ENCODE results near the gene SEC11A. TPM values are rescaled to one million over a fixed set of nuclear protein-coding genes. Genes with fewer than 3 reads are reported as not detected.
A peak's percentile ranks its signal among the peaks of the same experiment; 100 is the strongest.

Gene SEC11A
- total RNA-seq, 1 experiment from 2014 or later, result 192 TPM

- peak overlapping the region; percentile 93 for H3K27ac Mint-ChIP-seq (ENCODE audit: low read depth, unreplicated experiment)
- peaks cover 4% of the 10 kb centered on the region for H3K36me3 Mint-ChIP-seq (ENCODE audit: insufficient read depth, unreplicated experiment)
- no peak for TF ChIP-seq CTCF (IDR thresholded peaks at IDR 0.05; ENCODE audit: unreplicated experiment)
- peaks cover 34% of the 10 kb centered on the region for H3K4me1 Mint-ChIP-seq (ENCODE audit: insufficient read depth, unreplicated experiment)
- BruUV-seq (replicated peaks), result TSS peak; percentile 41
- DNase-seq (ENCODE audit: unreplicated experiment), result peak; percentile 60
- intact Hi-C loops (cut with micrococcal nuclease), result loop anchor here (1.0 kb wide), 2 partner anchors 12 to 93 kb away; partner anchors contain the start of gene WDR73
- POLR2A ChIA-PET, result interaction anchor here (0.5 to 2.0 kb wide), 10 partner anchors 11 to 233 kb away, joined by 3 to 42 read pairs (median 4); partner anchors contain the start of gene SEC11A
- no peaks in the 10 kb centered on the region for H3K27me3 Mint-ChIP-seq (ENCODE audit: insufficient read depth, unreplicated experiment)
- CTCF ChIA-PET, result interaction anchor here (0.5 to 1.6 kb wide), 5 partner anchors 12 to 882 kb away, joined by 3 to 6 read pairs (median 3); no protein-coding TSS in a partner anchor
- no peaks in the 10 kb centered on the region for H3K9me3 Mint-ChIP-seq (ENCODE audit: unreplicated experiment)
- H3K4me3 Mint-ChIP-seq (ENCODE audit: unreplicated experiment), result peak overlapping the region; percentile 90
Observed at GRCh38 chr15:84747416-84748273, 31.7 kb upstream of the SEC11A start.

- Mint-ChIP-seq H3K4me3 (ENCODE audit: unreplicated experiment) (no peak overlapping the region), H3K27me3 (ENCODE audit: insufficient read depth, unreplicated experiment) (no peaks in the 10 kb centered on the region), H3K4me1 (ENCODE audit: insufficient read depth, unreplicated experiment) (peaks cover 13% of the 10 kb centered on the region), H3K9me3 (ENCODE audit: unreplicated experiment) (no peaks in the 10 kb centered on the region), H3K27ac (ENCODE audit: low read depth, unreplicated experiment) (no peak overlapping the region), H3K36me3 (ENCODE audit: insufficient read depth, unreplicated experiment) (no peaks in the 10 kb centered on the region)
- intact Hi-C loops (cut with micrococcal nuclease), result no loop called here
- POLR2A ChIA-PET, result interaction anchor here (5.6 kb wide), 1 partner anchor 25 kb away, joined by 32 read pairs; the partner anchor contains the start of gene SEC11A
- no peak for TF ChIP-seq CTCF (IDR thresholded peaks at IDR 0.05; ENCODE audit: unreplicated experiment)
- no peak for DNase-seq (ENCODE audit: unreplicated experiment)
- CTCF ChIA-PET, result no interaction called here
- BruUV-seq (replicated peaks), result no TSS peak
Observed at GRCh38 chr15:84741121-84741520, 25.2 kb upstream of the SEC11A start.

GRCh38 chr15:84740691-84741090, 24.8 kb upstream of the SEC11A start:
- Mint-ChIP-seq H3K36me3 (ENCODE audit: insufficient read depth, unreplicated experiment) (no peaks in the 10 kb centered on the region), H3K4me1 (ENCODE audit: insufficient read depth, unreplicated experiment) (peaks cover 14% of the 10 kb centered on the region), H3K9me3 (ENCODE audit: unreplicated experiment) (no peaks in the 10 kb centered on the region), H3K27ac (ENCODE audit: low read depth, unreplicated experiment) (no peak overlapping the region), H3K4me3 (ENCODE audit: unreplicated experiment) (no peak overlapping the region), H3K27me3 (ENCODE audit: insufficient read depth, unreplicated experiment) (no peaks in the 10 kb centered on the region)
- TF ChIP-seq CTCF (IDR thresholded peaks at IDR 0.05; ENCODE audit: unreplicated experiment), result no peak
- DNase-seq (ENCODE audit: unreplicated experiment), result no peak
- BruUV-seq (replicated peaks), result no TSS peak
- intact Hi-C loops (cut with micrococcal nuclease), result no loop called here
- ChIA-PET CTCF (interaction anchor here (1.2 kb wide), 1 partner anchor 29 kb away, joined by 5 read pairs; no protein-coding TSS in a partner anchor), POLR2A (interaction anchor here (5.6 kb wide), 1 partner anchor 24 kb away, joined by 32 read pairs; the partner anchor contains the start of gene SEC11A)

- no peak for DNase-seq (ENCODE audit: unreplicated experiment)
- intact Hi-C loops (cut with micrococcal nuclease), result no loop called here
- Mint-ChIP-seq H3K4me3 (ENCODE audit: unreplicated experiment) (no peak overlapping the region), H3K4me1 (ENCODE audit: insufficient read depth, unreplicated experiment) (peaks cover 20% of the 10 kb centered on the region), H3K27ac (ENCODE audit: low read depth, unreplicated experiment) (no peak overlapping the region), H3K27me3 (ENCODE audit: insufficient read depth, unreplicated experiment) (no peaks in the 10 kb centered on the region), H3K9me3 (ENCODE audit: unreplicated experiment) (no peaks in the 10 kb centered on the region), H3K36me3 (ENCODE audit: insufficient read depth, unreplicated experiment) (no peaks in the 10 kb centered on the region)
- BruUV-seq (replicated peaks), result no TSS peak
- no peak for TF ChIP-seq CTCF (IDR thresholded peaks at IDR 0.05; ENCODE audit: unreplicated experiment)
- ChIA-PET CTCF (interaction anchor here (0.6 kb wide), 1 partner anchor 149 kb away, joined by 3 read pairs; no protein-coding TSS in a partner anchor), POLR2A (interaction anchor here (1.0 to 3.2 kb wide), 3 partner anchors 11 to 99 kb away, joined by 3 to 31 read pairs (median 3); partner anchors contain the start of gene SEC11A)
Observed at GRCh38 chr15:84737005-84737404, 21.1 kb upstream of the SEC11A start.

All from MCF 10A (cell line).